ENCODE measurements around the gene STARD9. TPM values are rescaled to one million over a fixed set of nuclear protein-coding genes. Genes with fewer than 3 reads are reported as not detected.

The STARD9 gene
- total RNA-seq, 6 experiments from 2014 or later: 1.9 to 2.8 (median 2.3) TPM

- H3K36me3 Mint-ChIP-seq (ENCODE audit: low read depth): peaks cover 1% of the 10 kb centered on the region; the same call in 1 of the 2 replicates
- no peak for DNase-seq
- TF ChIP-seq CTCF (IDR thresholded peaks at IDR 0.05): no peak
- H3K4me1 Mint-ChIP-seq (ENCODE audit: low read depth): peaks cover 6% of the 10 kb centered on the region; the same call in 1 of the 2 replicates
- no peak overlapping the region for H3K27ac Mint-ChIP-seq
- no peaks in the 10 kb centered on the region for H3K27me3 Mint-ChIP-seq (ENCODE audit: insufficient read depth)
- no peaks in the 10 kb centered on the region for H3K9me3 Mint-ChIP-seq
- no peak overlapping the region for H3K4me3 Mint-ChIP-seq
These were observed 46.9 kb downstream of the STARD9 start for GRCh38 chr15:42621996-42622925.

DNA sequence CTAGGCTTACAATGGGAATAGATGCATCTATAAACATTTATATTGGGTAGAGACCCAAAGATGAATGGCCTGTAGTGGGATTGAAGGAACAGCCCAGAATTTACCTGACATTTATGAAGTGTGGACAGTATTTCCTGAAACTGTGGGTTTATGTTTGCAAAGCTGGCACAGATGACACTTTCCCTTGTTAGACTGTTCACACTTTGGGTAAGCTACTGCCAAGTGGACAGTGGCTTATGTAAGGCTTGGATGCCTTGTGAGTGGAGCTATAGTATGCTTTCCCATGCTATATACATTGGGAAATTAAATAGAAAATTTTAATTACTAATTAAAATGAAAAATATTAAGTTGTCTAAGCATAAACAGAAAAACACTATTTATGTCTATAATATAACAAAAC is 48.5 kb downstream of the STARD9 start:
- Mint-ChIP-seq H3K9me3 (peaks cover 9% of the 10 kb centered on the region), H3K27ac (no peak overlapping the region), H3K36me3 (ENCODE audit: low read depth) (peaks cover 16% of the 10 kb centered on the region), H3K4me3 (no peak overlapping the region), H3K4me1 (ENCODE audit: low read depth) (peaks cover 14% of the 10 kb centered on the region), H3K27me3 (ENCODE audit: insufficient read depth) (no peaks in the 10 kb centered on the region)
- TF ChIP-seq CTCF (IDR thresholded peaks at IDR 0.05): no peak
- no peak for DNase-seq

GRCh38 chr15:42627485-42627884 is 52.1 kb downstream of the STARD9 start:
- no peak for TF ChIP-seq CTCF (IDR thresholded peaks at IDR 0.05)
- no peak overlapping the region for H3K4me3 Mint-ChIP-seq
- DNase-seq: no peak
- no peaks in the 10 kb centered on the region for H3K27me3 Mint-ChIP-seq (ENCODE audit: insufficient read depth)
- peaks cover 11% of the 10 kb centered on the region for H3K9me3 Mint-ChIP-seq
- H3K36me3 Mint-ChIP-seq (ENCODE audit: low read depth): peaks cover 28% of the 10 kb centered on the region
- H3K4me1 Mint-ChIP-seq (ENCODE audit: low read depth): peaks cover 24% of the 10 kb centered on the region
- H3K27ac Mint-ChIP-seq: no peak overlapping the region

GRCh38 chr15:42628761-42629160 is 53.4 kb downstream of the STARD9 start:
- H3K27ac Mint-ChIP-seq: no peak overlapping the region
- H3K36me3 Mint-ChIP-seq (ENCODE audit: low read depth): peaks cover 28% of the 10 kb centered on the region
- TF ChIP-seq CTCF (IDR thresholded peaks at IDR 0.05): no peak
- H3K4me1 Mint-ChIP-seq (ENCODE audit: low read depth): peaks cover 24% of the 10 kb centered on the region
- H3K27me3 Mint-ChIP-seq (ENCODE audit: insufficient read depth): no peaks in the 10 kb centered on the region
- DNase-seq: no peak
- no peak overlapping the region for H3K4me3 Mint-ChIP-seq
- H3K9me3 Mint-ChIP-seq: peaks cover 11% of the 10 kb centered on the region

- no peak overlapping the region for H3K4me3 Mint-ChIP-seq
- H3K27ac Mint-ChIP-seq: no peak overlapping the region
- H3K4me1 Mint-ChIP-seq (ENCODE audit: low read depth): peaks cover 24% of the 10 kb centered on the region
- H3K27me3 Mint-ChIP-seq (ENCODE audit: insufficient read depth): no peaks in the 10 kb centered on the region
- no peak for TF ChIP-seq CTCF (IDR thresholded peaks at IDR 0.05)
- H3K9me3 Mint-ChIP-seq: peaks cover 11% of the 10 kb centered on the region
- no peak for DNase-seq
- peaks cover 28% of the 10 kb centered on the region for H3K36me3 Mint-ChIP-seq (ENCODE audit: low read depth)
These were observed 56.8 kb downstream of the STARD9 start for GRCh38 chr15:42632105-42632675.
